ENCODE results near the gene STX18. TPM values are rescaled to one million over a fixed set of nuclear protein-coding genes. Genes with fewer than 3 reads are reported as not detected.

STX18 gene
- total RNA-seq, 2 experiments from 2014 or later: 19.5 to 20.0 TPM

- TF ChIP-seq CTCF (IDR thresholded peaks at IDR 0.05): no peak
- Mint-ChIP-seq H3K4me3 (no peak overlapping the region), H3K4me1 (ENCODE audit: low read depth) (peaks cover 40% of the 10 kb centered on the region), H3K36me3 (ENCODE audit: low read depth) (peaks cover 34% of the 10 kb centered on the region), H3K27ac (peak overlapping the region; percentile 65), H3K27me3 (no peaks in the 10 kb centered on the region), H3K9me3 (peaks cover 8% of the 10 kb centered on the region)
- DNase-seq (peak; percentile 6), ATAC-seq (no peak)
- intact Hi-C loops (cut with micrococcal nuclease): no loop called here
- ChIA-PET CTCF (no interaction called here), POLR2A (no interaction called here)
Observed at GRCh38 chr4:4462970-4463369, 78.9 kb downstream of the STX18 start.

GRCh38 chr4:4461850-4462249 lies 80.0 kb downstream of the STX18 start:
- POLR2A ChIA-PET: interaction anchor here (1.0 kb wide), 1 partner anchor 80 kb away, joined by 3 read pairs; the partner anchor contains the start of gene STX18
- intact Hi-C loops (cut with micrococcal nuclease): no loop called here

GRCh38 chr4:4461178-4461577 lies 80.7 kb downstream of the STX18 start:
- H3K9me3 Mint-ChIP-seq: peaks cover 8% of the 10 kb centered on the region
- H3K36me3 Mint-ChIP-seq (ENCODE audit: low read depth): peaks cover 23% of the 10 kb centered on the region
- no peak for TF ChIP-seq CTCF (IDR thresholded peaks at IDR 0.05)
- intact Hi-C loops (cut with micrococcal nuclease): no loop called here
- H3K4me3 Mint-ChIP-seq: no peak overlapping the region
- H3K27ac Mint-ChIP-seq: peak overlapping the region; percentile 65
- ChIA-PET CTCF (interaction anchor here (1.0 kb wide), 1 partner anchor 30 kb away, joined by 3 read pairs; no protein-coding TSS in a partner anchor), POLR2A (interaction anchor here (0.7 kb wide), 1 partner anchor 91 kb away, joined by 3 read pairs; no protein-coding TSS in a partner anchor)
- no peak for DNase-seq
- ATAC-seq: no peak
- H3K27me3 Mint-ChIP-seq: no peaks in the 10 kb centered on the region
- peaks cover 36% of the 10 kb centered on the region for H3K4me1 Mint-ChIP-seq (ENCODE audit: low read depth)

More at GRCh38 chr4:4461850-4462249, 80.0 kb downstream of the STX18 start:
- Mint-ChIP-seq H3K4me3 (peak overlapping the region; percentile 1), H3K27ac (peak overlapping the region; percentile 65), H3K4me1 (ENCODE audit: low read depth) (peaks cover 36% of the 10 kb centered on the region), H3K27me3 (no peaks in the 10 kb centered on the region), H3K36me3 (ENCODE audit: low read depth) (peaks cover 23% of the 10 kb centered on the region), H3K9me3 (peaks cover 8% of the 10 kb centered on the region)
- TF ChIP-seq CTCF (IDR thresholded peaks at IDR 0.05): no peak
- CTCF ChIA-PET: no interaction called here
- ATAC-seq: peak; percentile 88
- peak; percentile 67 for DNase-seq

- peak; percentile 55 for DNase-seq
- H3K4me1 Mint-ChIP-seq (ENCODE audit: low read depth): peaks cover 36% of the 10 kb centered on the region
- ChIA-PET CTCF (interaction anchor here (1.0 kb wide), 1 partner anchor 30 kb away, joined by 3 read pairs; no protein-coding TSS in a partner anchor), POLR2A (interaction anchor here (0.7 kb wide), 1 partner anchor 91 kb away, joined by 3 read pairs; no protein-coding TSS in a partner anchor)
- intact Hi-C loops (cut with micrococcal nuclease): no loop called here
- TF ChIP-seq CTCF (IDR thresholded peaks at IDR 0.05): no peak
- H3K27me3 Mint-ChIP-seq: no peaks in the 10 kb centered on the region
- H3K9me3 Mint-ChIP-seq: peaks cover 8% of the 10 kb centered on the region
- no peak overlapping the region for H3K4me3 Mint-ChIP-seq
- H3K36me3 Mint-ChIP-seq (ENCODE audit: low read depth): peaks cover 18% of the 10 kb centered on the region
- ATAC-seq: peak; percentile 81
- peak overlapping the region; percentile 37 for H3K27ac Mint-ChIP-seq
Observed at GRCh38 chr4:4460759-4461158, 81.1 kb downstream of the STX18 start.

- POLR2A ChIA-PET: no interaction called here
- intact Hi-C loops (cut with micrococcal nuclease): no loop called here
- no peak overlapping the region for H3K4me3 Mint-ChIP-seq
- no peaks in the 10 kb centered on the region for H3K27me3 Mint-ChIP-seq
- H3K27ac Mint-ChIP-seq: no peak overlapping the region
- no peak for TF ChIP-seq CTCF (IDR thresholded peaks at IDR 0.05)
- ATAC-seq: no peak
- peaks cover 29% of the 10 kb centered on the region for H3K4me1 Mint-ChIP-seq (ENCODE audit: low read depth)
- CTCF ChIA-PET: interaction anchor here (0.7 to 0.9 kb wide), 2 partner anchors 26 to 28 kb away, joined by 3 read pairs; no protein-coding TSS in a partner anchor
- H3K9me3 Mint-ChIP-seq: no peaks in the 10 kb centered on the region
- peaks cover 10% of the 10 kb centered on the region for H3K36me3 Mint-ChIP-seq (ENCODE audit: low read depth)
- DNase-seq: no peak
Observed at GRCh38 chr4:4459181-4459580, 82.7 kb downstream of the STX18 start.

All from activated CD8-positive, alpha-beta T cell treated with anti-CD3 and anti-CD28 coated beads for 36 hours (primary cell).